ENCODE results near the gene PIGZ.

PIGZ gene

GRCh38 chr3:196951371-196951770 lies 17.3 kb downstream of the PIGZ start:
- DNase-seq: no peak
- Histone ChIP-seq H3K9me3 (ENCODE audit: severe bottlenecking) (no peaks in the 10 kb centered on the region), H3K4me3 (ENCODE audit: low read depth, low read length) (no peak overlapping the region), H3K27me3 (ENCODE audit: insufficient read depth, low read depth, severe bottlenecking) (no peaks in the 10 kb centered on the region), H3K36me3 (no peaks in the 10 kb centered on the region), H3K27ac (no peak overlapping the region)
- TF ChIP-seq, protein P1, sequence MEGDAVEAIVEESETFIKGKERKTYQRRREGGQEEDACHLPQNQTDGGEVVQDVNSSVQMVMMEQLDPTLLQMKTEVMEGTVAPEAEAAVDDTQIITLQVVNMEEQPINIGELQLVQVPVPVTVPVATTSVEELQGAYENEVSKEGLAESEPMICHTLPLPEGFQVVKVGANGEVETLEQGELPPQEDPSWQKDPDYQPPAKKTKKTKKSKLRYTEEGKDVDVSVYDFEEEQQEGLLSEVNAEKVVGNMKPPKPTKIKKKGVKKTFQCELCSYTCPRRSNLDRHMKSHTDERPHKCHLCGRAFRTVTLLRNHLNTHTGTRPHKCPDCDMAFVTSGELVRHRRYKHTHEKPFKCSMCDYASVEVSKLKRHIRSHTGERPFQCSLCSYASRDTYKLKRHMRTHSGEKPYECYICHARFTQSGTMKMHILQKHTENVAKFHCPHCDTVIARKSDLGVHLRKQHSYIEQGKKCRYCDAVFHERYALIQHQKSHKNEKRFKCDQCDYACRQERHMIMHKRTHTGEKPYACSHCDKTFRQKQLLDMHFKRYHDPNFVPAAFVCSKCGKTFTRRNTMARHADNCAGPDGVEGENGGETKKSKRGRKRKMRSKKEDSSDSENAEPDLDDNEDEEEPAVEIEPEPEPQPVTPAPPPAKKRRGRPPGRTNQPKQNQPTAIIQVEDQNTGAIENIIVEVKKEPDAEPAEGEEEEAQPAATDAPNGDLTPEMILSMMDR (IDR thresholded peaks at IDR 0.05; ENCODE audit: low read depth, low read length): no peak

DNA sequence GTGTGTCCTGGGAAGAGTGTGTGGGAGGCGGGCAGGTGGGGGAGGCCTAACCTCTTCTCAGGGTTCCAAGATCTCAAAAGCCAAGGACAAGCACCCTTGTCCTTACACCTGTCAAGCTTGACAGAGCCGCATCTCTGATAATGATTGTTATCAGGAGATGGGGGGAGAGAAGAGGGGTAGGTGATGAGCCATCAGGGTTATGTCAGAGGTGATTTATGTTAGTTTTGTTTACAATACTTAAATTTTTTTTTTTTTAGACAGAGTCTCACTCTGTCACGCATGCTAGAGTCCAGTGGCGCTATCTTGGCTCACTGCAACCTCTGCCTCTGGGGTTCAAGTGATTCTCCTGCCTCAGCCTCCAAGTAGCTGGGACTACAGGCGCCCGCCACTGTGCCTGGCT lies 18.9 kb downstream of the PIGZ start:
- Histone ChIP-seq H3K27ac (no peak overlapping the region), H3K36me3 (no peaks in the 10 kb centered on the region), H3K27me3 (ENCODE audit: insufficient read depth, low read depth, severe bottlenecking) (no peaks in the 10 kb centered on the region), H3K9me3 (ENCODE audit: severe bottlenecking) (no peaks in the 10 kb centered on the region), H3K4me3 (ENCODE audit: low read depth, low read length) (peak overlapping the region; percentile 10; the same call in 1 of the 2 replicates)
- TF ChIP-seq, protein P1 (IDR thresholded peaks at IDR 0.05; ENCODE audit: low read depth, low read length): no peak
- DNase-seq: no peak

DNA sequence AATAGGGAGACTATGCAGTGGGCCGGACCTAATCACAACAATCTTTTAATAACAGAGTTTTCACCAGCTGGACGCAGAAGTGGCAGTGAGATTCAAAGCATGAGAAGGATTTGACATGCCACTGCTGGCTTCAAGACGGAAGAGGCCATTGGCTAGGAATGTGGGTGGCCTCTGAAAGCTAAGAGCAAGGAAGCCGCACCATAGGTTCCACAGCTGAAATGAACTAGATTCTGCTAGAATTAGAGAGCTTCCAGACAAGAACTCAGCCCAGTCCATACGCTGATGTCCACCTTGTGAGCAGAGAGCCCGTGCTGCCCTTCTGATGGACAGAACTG lies 19.4 kb downstream of the PIGZ start:
- peak overlapping the region; percentile 44 for H3K27ac ChIP-seq
- DNase-seq: no peak

DNA sequence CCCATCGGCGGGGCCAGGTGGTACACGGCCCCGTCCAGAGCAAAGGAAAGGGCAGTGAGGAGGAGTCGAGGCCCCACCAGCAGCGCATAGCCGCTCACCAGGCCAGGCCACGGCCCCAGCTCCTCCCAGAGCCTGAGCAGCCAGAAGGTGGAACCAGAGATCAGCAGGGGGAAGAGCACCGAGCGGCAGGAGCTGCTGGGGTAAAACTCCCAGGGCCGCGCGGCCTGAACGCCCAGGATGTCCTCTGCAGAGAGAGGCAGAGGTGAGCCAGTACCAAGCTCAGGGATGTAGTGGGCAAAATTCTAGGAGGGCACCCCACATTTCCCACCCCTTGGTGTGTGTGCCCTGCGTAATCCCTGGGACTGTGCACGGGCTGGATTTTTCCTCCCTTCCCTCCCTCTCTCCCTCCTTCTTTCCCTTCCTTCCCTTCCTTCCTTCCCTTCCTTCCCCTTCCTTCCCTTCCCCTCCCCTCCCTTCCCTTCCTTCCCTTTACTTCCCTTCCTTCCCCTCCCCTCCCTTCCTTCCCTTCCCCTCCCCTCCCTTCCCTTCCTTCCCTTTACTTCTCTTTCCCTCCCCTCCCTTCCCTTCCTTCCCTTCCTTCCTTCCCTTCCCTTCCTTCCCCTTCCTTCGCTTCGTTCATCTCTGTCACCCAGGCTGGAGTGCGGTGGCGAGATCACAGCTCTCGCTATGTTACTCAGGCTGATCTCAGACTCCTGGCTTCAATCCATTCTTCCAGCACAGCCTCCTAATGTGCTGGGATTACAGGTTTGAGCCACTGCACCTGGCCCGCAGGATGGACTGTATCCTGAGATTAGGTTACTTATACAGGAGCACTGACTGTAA lies 20.0 kb downstream of the PIGZ start:
- no peak overlapping the region for H3K4me3 ChIP-seq (ENCODE audit: low read depth, low read length)
- DNase-seq: peak; percentile 56
- H3K27me3 ChIP-seq (ENCODE audit: insufficient read depth, low read depth, severe bottlenecking): no peaks in the 10 kb centered on the region
- no peaks in the 10 kb centered on the region for H3K36me3 ChIP-seq
- TF ChIP-seq, protein P1 (IDR thresholded peaks at IDR 0.05; ENCODE audit: low read depth, low read length): peak; percentile 28
- H3K27ac ChIP-seq: peak overlapping the region; percentile 33; the same call in 1 of the 2 replicates
- H3K9me3 ChIP-seq (ENCODE audit: severe bottlenecking): no peaks in the 10 kb centered on the region

More for the DNA sequence above, 19.4 kb downstream of the PIGZ start:
- Histone ChIP-seq H3K4me3 (ENCODE audit: low read depth, low read length) (peak overlapping the region; percentile 10), H3K9me3 (ENCODE audit: severe bottlenecking) (no peaks in the 10 kb centered on the region), H3K36me3 (no peaks in the 10 kb centered on the region), H3K27me3 (ENCODE audit: insufficient read depth, low read depth, severe bottlenecking) (no peaks in the 10 kb centered on the region)
- TF ChIP-seq, protein P1 (IDR thresholded peaks at IDR 0.05; ENCODE audit: low read depth, low read length): no peak

GRCh38 chr3:196947860-196948441 lies 20.7 kb downstream of the PIGZ start:
- H3K36me3 ChIP-seq: no peaks in the 10 kb centered on the region
- TF ChIP-seq, protein P1 (IDR thresholded peaks at IDR 0.05; ENCODE audit: low read depth, low read length): no peak
- DNase-seq: no peak
- no peaks in the 10 kb centered on the region for H3K27me3 ChIP-seq (ENCODE audit: insufficient read depth, low read depth, severe bottlenecking)
- H3K4me3 ChIP-seq (ENCODE audit: low read depth, low read length): no peak overlapping the region
- H3K27ac ChIP-seq: peak overlapping the region; percentile 33; the same call in 1 of the 2 replicates
- H3K9me3 ChIP-seq (ENCODE audit: severe bottlenecking): no peaks in the 10 kb centered on the region
